HG03175 (cell line): Measurements from ENCODE around the gene SDHAF2.
"Not testable (repeated sequence)": the region's sequence is repeated elsewhere in the genome, so short reads cannot be mapped to it uniquely, and the experiment has no call there.

Source experiments
- ATAC-seq: cut with Tn5 transposase; IDR thresholded peaks from one replicate; pipeline ENCODE4 v1.9.1; 2021; ENCODE audit warnings: mild to moderate bottlenecking, moderate library complexity; ENCODE audit not compliant: unreplicated experiment

SDHAF2 gene

GRCh38 chr11:61429691-61430582, at the start of gene SDHAF2, which contains the start of gene CPSF7:
Gene SDHAF2, plus strand, starts transcription at chr11:61430124. Its CDS starts 23 bp downstream, at chr11:61430147.
Gene CPSF7, minus strand, starts transcription at chr11:61429975. Its CDS starts 740 bp downstream, at chr11:61429235.
- peak; percentile 93 for ATAC-seq

DNA sequence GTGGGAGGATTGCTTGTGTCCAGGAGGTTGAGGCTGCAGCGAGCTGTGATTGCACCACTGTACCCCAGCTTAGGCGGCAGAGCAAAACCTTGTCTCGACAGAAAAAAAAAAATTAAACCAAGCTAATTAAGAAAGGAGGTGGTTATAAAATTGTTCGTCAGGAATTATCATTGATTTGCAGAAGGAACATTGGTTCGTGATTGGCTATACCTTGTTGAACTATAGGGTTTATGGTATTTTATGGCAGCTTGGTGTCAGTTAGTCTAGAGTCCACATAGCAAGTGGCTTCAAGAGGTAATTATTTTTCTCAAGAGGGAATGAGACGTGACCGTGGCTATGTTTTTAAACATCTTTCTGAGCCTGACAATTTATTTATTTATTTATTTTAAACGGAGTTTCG, 49.0 kb upstream of the SDHAF2 start:
- ATAC-seq, result no peak

- ATAC-seq, result not testable (repeated sequence)
Observed at GRCh38 chr11:61383859-61384258, 46.1 kb upstream of the SDHAF2 start.

- ATAC-seq, result no peak
Observed at GRCh38 chr11:61384271-61385242, 45.4 kb upstream of the SDHAF2 start.

- ATAC-seq, result no peak
Observed at GRCh38 chr11:61390161-61390560, 39.8 kb upstream of the SDHAF2 start.

- no peak for ATAC-seq
Observed at GRCh38 chr11:61392981-61393595, 36.8 kb upstream of the SDHAF2 start.

DNA sequence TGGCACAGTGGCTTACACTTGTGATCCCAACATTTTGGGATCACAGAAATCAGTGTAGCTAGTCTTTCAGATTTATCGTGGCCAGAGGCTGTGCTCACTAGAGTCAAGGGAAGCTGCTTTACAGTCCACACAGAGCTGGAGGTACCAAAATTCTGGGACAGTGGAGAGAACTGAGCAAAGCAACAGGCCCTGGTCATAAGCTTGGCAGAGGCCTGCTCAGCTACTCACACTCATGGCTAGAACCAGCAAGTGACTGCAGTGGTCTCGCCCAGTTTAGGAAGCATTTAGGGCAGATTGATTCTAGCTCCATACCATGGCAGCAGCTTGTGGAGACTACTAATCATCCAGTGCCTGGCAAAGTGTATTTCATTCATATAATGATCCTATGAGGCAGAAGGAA, 28.8 kb upstream of the SDHAF2 start:
- ATAC-seq, result no peak

DNA sequence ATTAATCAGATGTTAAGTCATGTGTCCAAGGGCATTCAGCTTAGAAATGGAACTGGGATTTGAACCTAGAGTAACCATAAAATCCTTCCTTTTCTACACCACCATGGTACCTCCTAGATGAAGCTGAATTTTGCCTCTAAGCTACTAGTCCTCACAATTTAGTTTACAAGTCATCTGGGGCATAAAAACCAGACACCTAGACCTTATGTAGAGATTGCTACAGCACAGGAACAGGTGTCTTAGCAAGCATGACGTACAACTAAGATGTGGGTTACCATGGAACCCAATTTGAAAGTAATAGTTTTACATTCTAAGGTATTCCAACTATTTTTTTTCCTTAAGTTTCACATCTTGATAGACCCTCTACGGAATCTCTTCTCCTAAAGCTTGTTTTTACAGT, 28.4 kb upstream of the SDHAF2 start:
- ATAC-seq, result no peak

- ATAC-seq, result no peak
Observed at GRCh38 chr11:61403658-61404057, 26.3 kb upstream of the SDHAF2 start.

GRCh38 chr11:61404103-61404502, 25.8 kb upstream of the SDHAF2 start:
- ATAC-seq, result no peak

GRCh38 chr11:61404641-61405040, 25.3 kb upstream of the SDHAF2 start:
- ATAC-seq, result no peak

DNA sequence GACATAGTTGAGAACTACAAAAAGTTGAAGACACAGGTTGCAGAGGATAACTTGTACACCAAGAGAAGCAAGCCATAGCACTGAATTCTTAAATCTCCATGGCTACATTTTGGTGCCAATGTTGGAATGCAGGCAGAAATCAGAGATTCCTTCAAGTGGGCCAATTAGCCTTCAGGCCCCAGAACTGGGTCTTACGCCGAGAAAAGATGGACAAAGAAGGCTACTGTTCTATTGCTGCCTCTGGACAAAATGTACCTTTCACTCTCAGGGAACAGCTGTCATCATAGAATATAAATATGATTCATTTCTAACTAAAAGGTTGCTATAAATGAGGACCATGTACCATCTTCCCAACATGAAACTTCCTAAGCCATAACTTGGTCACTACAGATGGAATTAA, 23.9 kb upstream of the SDHAF2 start:
- ATAC-seq, result no peak

DNA sequence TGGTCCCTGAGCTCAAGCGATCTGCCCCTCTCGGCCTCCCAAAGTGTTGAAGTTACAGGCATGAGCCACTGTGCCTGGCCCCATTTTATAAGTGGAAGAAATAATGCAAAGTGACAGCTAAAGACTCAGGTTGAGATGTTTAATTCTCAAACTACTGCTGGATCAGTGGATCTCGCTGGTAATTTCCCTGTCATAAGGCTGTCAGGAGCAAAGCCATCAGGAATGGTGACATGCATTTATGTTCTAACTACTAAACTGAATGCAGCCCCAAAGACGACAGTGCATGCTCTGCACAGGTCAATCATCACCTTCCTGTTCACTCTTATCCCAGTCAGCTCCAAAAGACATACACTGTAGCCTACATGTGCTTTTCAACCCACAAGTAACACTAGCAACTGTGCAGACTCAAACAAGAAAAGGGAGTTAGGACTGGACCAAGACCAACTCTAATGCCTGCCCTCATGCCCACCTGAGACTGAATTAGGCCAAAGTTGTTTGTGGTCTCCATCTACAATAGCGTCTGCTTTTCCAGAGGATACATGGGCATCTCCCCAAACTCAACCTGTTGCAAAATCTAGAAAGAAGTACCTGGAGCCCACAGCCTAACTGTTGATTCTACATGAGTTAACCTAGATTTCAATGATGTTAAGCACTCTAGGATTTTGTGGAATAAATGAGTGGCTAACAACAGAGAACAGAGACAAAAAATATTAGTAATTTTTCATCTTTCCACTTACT, 22.8 kb upstream of the SDHAF2 start:
- ATAC-seq, result no peak

GRCh38 chr11:61411589-61411988, 18.3 kb upstream of the SDHAF2 start:
- no peak for ATAC-seq

DNA sequence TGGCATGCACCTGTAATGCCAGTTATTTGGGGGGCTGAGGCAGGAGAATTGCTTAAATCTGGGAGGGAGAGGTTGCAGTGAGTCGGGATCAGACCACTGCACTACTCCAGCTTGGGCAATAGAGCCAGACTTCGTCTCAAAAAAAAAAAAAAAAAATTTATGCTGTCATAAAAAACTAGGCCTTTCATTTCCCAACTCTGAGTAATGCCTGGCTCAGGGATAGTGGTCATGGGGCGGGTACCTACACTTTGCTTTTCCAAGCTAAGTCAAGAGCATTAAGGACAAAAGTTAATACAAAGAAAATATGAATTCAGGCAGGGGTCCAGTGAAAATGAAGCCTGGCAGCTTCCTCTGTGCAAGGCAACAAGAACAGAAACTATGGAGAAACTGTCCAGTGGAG, 16.4 kb upstream of the SDHAF2 start:
- no peak for ATAC-seq

GRCh38 chr11:61414547-61414946, 15.4 kb upstream of the SDHAF2 start:
- ATAC-seq, result no peak

DNA sequence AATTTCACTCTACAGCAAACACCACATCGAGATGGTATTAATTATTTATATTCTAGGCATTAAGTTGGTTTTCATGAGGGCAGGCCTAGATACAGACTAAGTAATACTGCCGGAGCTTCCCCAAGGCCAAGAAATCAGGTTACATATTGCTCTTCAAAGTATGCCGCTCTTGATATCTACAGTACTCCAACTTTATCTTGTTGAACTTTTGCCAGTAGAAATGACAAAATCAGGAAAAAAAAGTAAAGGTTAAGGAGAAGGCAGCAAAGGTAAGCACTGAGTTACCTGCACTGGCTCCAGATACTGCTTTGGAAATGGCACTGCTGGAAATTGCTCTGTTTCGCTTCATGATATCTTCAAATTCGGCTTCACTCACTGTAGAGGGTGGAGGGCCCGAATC, 14.5 kb upstream of the SDHAF2 start:
- no peak for ATAC-seq

DNA sequence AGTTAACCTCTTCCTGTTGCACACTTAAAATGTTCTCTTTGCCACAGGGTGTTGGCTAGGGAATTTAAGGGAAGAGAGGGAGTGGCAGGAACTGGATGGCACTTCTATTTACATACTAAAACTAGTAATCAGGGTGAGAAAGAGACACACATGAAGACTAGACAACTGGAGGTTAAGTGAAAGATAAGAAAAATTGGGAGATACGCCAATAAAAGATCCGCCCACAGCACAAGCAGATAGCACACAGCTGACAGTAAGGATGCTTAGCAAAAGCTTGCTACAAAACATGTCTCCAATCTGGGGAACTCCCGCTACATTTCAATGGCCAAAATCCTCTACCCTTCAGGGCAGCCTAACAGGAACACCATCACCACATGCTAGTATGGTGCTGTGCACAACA, 13.0 kb upstream of the SDHAF2 start:
- ATAC-seq, result no peak

GRCh38 chr11:61417670-61418069, 12.3 kb upstream of the SDHAF2 start:
- no peak for ATAC-seq

DNA sequence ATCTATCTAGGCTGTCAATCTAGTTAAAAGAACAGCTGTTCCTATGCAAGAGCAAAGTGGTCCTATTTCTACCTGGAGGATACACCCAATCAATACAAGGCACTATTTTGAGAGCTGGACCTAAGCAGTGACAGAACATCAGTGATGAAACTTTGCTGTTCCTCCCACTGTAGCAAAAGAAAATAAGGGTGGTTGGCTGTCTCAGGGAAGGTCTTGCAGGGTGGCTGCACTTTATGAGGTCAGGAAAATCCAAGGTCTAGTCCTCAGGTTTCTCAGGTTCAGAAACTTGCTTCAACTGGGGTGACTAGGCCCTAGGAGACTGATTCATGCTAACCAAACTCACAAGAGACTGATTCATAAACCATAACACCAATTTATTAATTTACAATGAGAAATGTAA, 11.8 kb upstream of the SDHAF2 start:
- ATAC-seq, result no peak
